B cell (primary cell): ENCODE measurements around the gene SMARCA4. TPM values are rescaled to one million over a fixed set of nuclear protein-coding genes. Genes with fewer than 3 reads are reported as not detected.

ENCODE experiments used
- ATAC-seq: fragments of 200-7000 bp; cut with Tn5 transposase; one replicate; pipeline ENCODE4 v1.10.0; 2021; ENCODE audit warnings: low read depth, mild to moderate bottlenecking, moderate number of reproducible peaks, moderate library complexity
- CTCF ChIA-PET: fragments of 350-600 bp; sonication (Branson Sonifier 250); formaldehyde crosslinking; loops from one replicate; lab custom pipeline; 2021; ENCODE audit warnings: antibody characterized with exemption, inconsistent platforms; lab: Charles Lee
- POLR2A ChIA-PET: fragments of 350-600 bp; sonication (Branson Sonifier 250); formaldehyde crosslinking; loops from one replicate; lab custom pipeline; 2021; ENCODE audit warnings: antibody characterized with exemption; lab: Charles Lee
- DNase-seq: peaks from one replicate; pipeline ENCODE4 v3.0.0; 2013
- H2AFZ ChIP-seq: 2 replicates; pipeline ENCODE4 v1.6.1; 2012; ENCODE audit warnings: mild to moderate bottlenecking, low read depth, low read length; ENCODE audit not compliant: insufficient read depth, poor library complexity, severe bottlenecking
- H3K27ac ChIP-seq, 2 donors: 1 replicate in 1 of 2; 2 replicates in 1 of 2; pipeline ENCODE4 v1.5.1; 2012 to 2013; ENCODE audit warnings: low read length in 2 of 2, mild to moderate bottlenecking in 2 of 2, moderate library complexity in 1 of 2
- H3K27me3 ChIP-seq, 4 experiments: fragments of 200-600 bp in 1 of 4; sonication (generic) in 1 of 4; replicated peaks in 1 of 4; 1 replicate in 2 of 4; 2 replicates in 2 of 4; pipeline versions ENCODE4 v1.6.1 to v1.7.0; 2013 to 2016; ENCODE audit warnings: low read length in 3 of 4, mild to moderate bottlenecking in 2 of 4, mixed read lengths in 1 of 4, moderate library complexity in 1 of 4; ENCODE audit not compliant: insufficient read depth in 4 of 4, control insufficient read depth in 3 of 4; ENCODE audit errors: control extremely low read depth in 1 of 4
- H3K36me3 ChIP-seq, 2 experiments: replicated peaks in 1 of 2; 1 replicate in 1 of 2; 2 replicates in 1 of 2; pipeline versions ENCODE4 v1.6.1 to v1.7.1; 2013; ENCODE audit warnings: low read length in 1 of 2; ENCODE audit not compliant: insufficient read depth in 2 of 2, control insufficient read depth in 1 of 2; ENCODE audit errors: control extremely low read depth in 1 of 2, extremely low read depth in 1 of 2
- H3K4me1 ChIP-seq, 2 donors: fragments of 200-600 bp in 1 of 2; sonication (generic) in 1 of 2; 1 replicate in 1 of 2; 2 replicates in 1 of 2; pipeline versions ENCODE4 v1.5.1 to v1.6.1; 2013 to 2017; ENCODE audit warnings: low read length in 2 of 2; ENCODE audit not compliant: control insufficient read depth in 2 of 2, insufficient read depth in 2 of 2
- H3K4me2 ChIP-seq: replicated peaks from 2 replicates; pipeline ENCODE3; 2012; ENCODE audit warnings: mild to moderate bottlenecking, low read depth, low read length; ENCODE audit not compliant: poor library complexity, severe bottlenecking
- H3K4me3 ChIP-seq, 5 experiments: fragments of 200-600 bp in 1 of 5; sonication (generic) in 1 of 5; 1 replicate in 3 of 5; 2 replicates in 2 of 5; pipeline versions ENCODE4 v1.5.1 to v1.7.0; 2011 to 2016; ENCODE audit warnings: low read length in 4 of 5, mild to moderate bottlenecking in 4 of 5, low read depth in 2 of 5, control low read depth in 1 of 5, moderate library complexity in 1 of 5; ENCODE audit not compliant: insufficient read depth in 1 of 5; ENCODE audit errors: control extremely low read depth in 1 of 5, extremely low read depth in 1 of 5
- H3K79me2 ChIP-seq: fragments of 200-600 bp; sonication (generic); one replicate; pipeline ENCODE4 v1.6.0; 2016; ENCODE audit warnings: low read length; ENCODE audit not compliant: control insufficient read depth, insufficient read depth
- H3K9ac ChIP-seq: fragments of 200-600 bp; sonication (generic); 2 replicates; pipeline ENCODE4 v1.6.1; 2017; ENCODE audit warnings: mild to moderate bottlenecking, low read length, moderate library complexity
- H3K9me3 ChIP-seq, 3 donors: one replicate each; pipeline versions ENCODE4 v1.6.1 to v1.7.1; 2013; ENCODE audit warnings: low read length in 2 of 3; ENCODE audit not compliant: control insufficient read depth in 2 of 3, insufficient read depth in 1 of 3; ENCODE audit errors: control extremely low read depth in 1 of 3
- H4K20me1 ChIP-seq: 2 replicates; pipeline ENCODE4 v1.6.0; 2012; ENCODE audit warnings: mild to moderate bottlenecking, low read length; ENCODE audit not compliant: insufficient read depth, control insufficient read depth, poor library complexity, severe bottlenecking
- H3K27ac Mint-ChIP-seq: one replicate; pipeline ENCODE4 v1.8.0; 2021; ENCODE audit warnings: mixed read lengths
- H3K27me3 Mint-ChIP-seq: one replicate; pipeline ENCODE4 v1.8.0; 2021; ENCODE audit warnings: mixed read lengths
- H3K4me1 Mint-ChIP-seq: one replicate; pipeline ENCODE4 v1.8.0; 2021; ENCODE audit warnings: mixed read lengths
- H3K4me3 Mint-ChIP-seq: one replicate; pipeline ENCODE4 v1.8.0; 2021; ENCODE audit warnings: mixed read lengths
- H3K9me3 Mint-ChIP-seq: one replicate; pipeline ENCODE4 v1.8.0; 2022; ENCODE audit warnings: mixed read lengths; ENCODE audit not compliant: insufficient read depth
- EZH2 ChIP-seq: IDR thresholded peaks from 2 replicates; pipeline ENCODE4 v1.6.1; 2012; ENCODE audit warnings: borderline replicate concordance, low read depth, mild to moderate bottlenecking, moderate library complexity, low read length; ENCODE audit not compliant: insufficient read depth, poor library complexity, severe bottlenecking
- WGBS: methylation state at CpG from one replicate; pipeline ENCODE4 v1.1.5; 2013; ENCODE audit warnings: missing lambda C conversion rate; ENCODE audit not compliant: insufficient coverage; 5-methylcytosine and 5-hydroxymethylcytosine counted together
- intact Hi-C: fragments of 100-400 bp; cut with micrococcal nuclease; formaldehyde crosslinking; loops from one replicate; pipeline ENCODE4 v1.10.0; 2022
- polyA plus RNA-seq: library from polyadenylated mRNA; depleted of rRNA; stranded (reverse); fragments of >200 nt; gene quantifications from 2 replicates; pipeline ENCODE4 v1.2.3, GENCODE V29; 2012
- total RNA-seq, 2 donors: library from RNA; stranded (reverse); fragments of 120-200 nt in 1 of 2; gene quantifications; 1 replicate in 1 of 2; 2 replicates in 1 of 2; pipeline versions ENCODE4 v1.2.3 to v1.2.4, GENCODE V29; 2013 to 2022
- TF ChIP-seq, protein P1 (sequence below): fragments of 200-600 bp; IDR thresholded peaks from one replicate; pipeline ENCODE4 v1.8.0; 2022; ENCODE audit warnings: antibody characterized with exemption, mild to moderate bottlenecking

The SMARCA4 gene
- total and polyA plus RNA-seq, 2 donors (not counting 1 experiment from before 2014, with no cell fraction given): 49.7 to 82.3 TPM

GRCh38 chr19:11033251-11033650, 72.4 kb downstream of the SMARCA4 start:
- Mint-ChIP-seq H3K4me3 (no peak overlapping the region), H3K27ac (no peak overlapping the region), H3K27me3 (peaks cover under 1% of the 10 kb centered on the region), H3K4me1 (peaks cover 18% of the 10 kb centered on the region), H3K9me3 (no peaks in the 10 kb centered on the region)
- Histone ChIP-seq H3K36me3 (peaks cover 3 to 81% of the 10 kb centered on the region in 2 experiments), H3K27ac (no peak overlapping the region), H3K9ac (no peak overlapping the region), H2AFZ (no peak overlapping the region), H3K27me3 (peaks cover 0 to 10% (median 0%) of the 10 kb centered on the region in 4 experiments), H3K79me2 (peaks cover under 1% of the 10 kb centered on the region), H3K4me1 (peaks cover 11 to 26% of the 10 kb centered on the region in 2 donors), H4K20me1 (peaks cover 29% of the 10 kb centered on the region), H3K9me3 (peaks cover 0 to 3% (median 0%) of the 10 kb centered on the region in 3 donors), H3K4me3 (no peak overlapping the region), H3K4me2 (no peak overlapping the region)
- TF ChIP-seq, protein P1, sequence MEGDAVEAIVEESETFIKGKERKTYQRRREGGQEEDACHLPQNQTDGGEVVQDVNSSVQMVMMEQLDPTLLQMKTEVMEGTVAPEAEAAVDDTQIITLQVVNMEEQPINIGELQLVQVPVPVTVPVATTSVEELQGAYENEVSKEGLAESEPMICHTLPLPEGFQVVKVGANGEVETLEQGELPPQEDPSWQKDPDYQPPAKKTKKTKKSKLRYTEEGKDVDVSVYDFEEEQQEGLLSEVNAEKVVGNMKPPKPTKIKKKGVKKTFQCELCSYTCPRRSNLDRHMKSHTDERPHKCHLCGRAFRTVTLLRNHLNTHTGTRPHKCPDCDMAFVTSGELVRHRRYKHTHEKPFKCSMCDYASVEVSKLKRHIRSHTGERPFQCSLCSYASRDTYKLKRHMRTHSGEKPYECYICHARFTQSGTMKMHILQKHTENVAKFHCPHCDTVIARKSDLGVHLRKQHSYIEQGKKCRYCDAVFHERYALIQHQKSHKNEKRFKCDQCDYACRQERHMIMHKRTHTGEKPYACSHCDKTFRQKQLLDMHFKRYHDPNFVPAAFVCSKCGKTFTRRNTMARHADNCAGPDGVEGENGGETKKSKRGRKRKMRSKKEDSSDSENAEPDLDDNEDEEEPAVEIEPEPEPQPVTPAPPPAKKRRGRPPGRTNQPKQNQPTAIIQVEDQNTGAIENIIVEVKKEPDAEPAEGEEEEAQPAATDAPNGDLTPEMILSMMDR: no peak
- TF ChIP-seq EZH2: no peak
- ChIA-PET CTCF (interaction anchor here (5.7 kb wide), 1 partner anchor 94 kb away, joined by 179 read pairs; no protein-coding TSS in a partner anchor), POLR2A (interaction anchor here (0.6 kb wide), 1 partner anchor 92 kb away, joined by 8 read pairs; no protein-coding TSS in a partner anchor)
- ATAC-seq: no peak
- DNase-seq: no peak
- 98% methylated on average over 16 of the region's 22 CpGs for WGBS
- intact Hi-C loops: no loop called here

DNA sequence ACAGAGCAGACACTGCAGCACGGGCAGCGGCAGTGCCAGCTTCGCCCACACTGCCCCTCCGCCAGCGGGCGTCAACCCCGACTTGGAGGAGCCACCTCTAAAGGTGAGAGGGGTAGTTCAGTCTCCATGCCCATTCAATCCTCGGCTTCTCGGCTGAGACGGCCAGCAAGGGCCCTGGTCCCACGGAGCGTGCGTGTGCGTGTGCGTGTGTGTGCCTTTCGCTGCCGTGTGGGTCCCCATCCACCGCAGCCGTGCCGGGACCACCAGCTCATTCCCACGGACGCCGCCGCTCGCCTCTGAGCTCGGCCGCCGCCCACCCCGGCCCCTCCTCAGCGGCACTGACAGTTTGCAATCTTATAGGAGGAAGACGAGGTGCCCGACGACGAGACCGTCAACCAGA, 72.9 kb downstream of the SMARCA4 start:
- Histone ChIP-seq H3K4me3 (no peak overlapping the region), H3K9me3 (peaks cover 0 to 6% (median 0%) of the 10 kb centered on the region in 3 donors), H3K4me2 (no peak overlapping the region), H3K27me3 (peaks cover 0 to 14% (median 0%) of the 10 kb centered on the region in 4 experiments), H3K79me2 (peaks cover 5% of the 10 kb centered on the region), H4K20me1 (peaks cover 34% of the 10 kb centered on the region), H3K4me1 (peaks cover 11 to 26% of the 10 kb centered on the region in 2 donors), H3K9ac (no peak overlapping the region), H3K36me3 (peaks cover 3 to 80% of the 10 kb centered on the region in 2 experiments), H3K27ac (no peak overlapping the region), H2AFZ (no peak overlapping the region)
- H3K4me1 Mint-ChIP-seq: peaks cover 18% of the 10 kb centered on the region
- WGBS: 97% methylated on average over 35 of the region's 35 CpGs
- ChIA-PET POLR2A (interaction anchor here (0.6 kb wide), 1 partner anchor 92 kb away, joined by 8 read pairs; no protein-coding TSS in a partner anchor), CTCF (interaction anchor here (1.1 to 5.7 kb wide), 2 partner anchors 92 to 94 kb away, joined by 4 to 179 read pairs; no protein-coding TSS in a partner anchor)
- H3K27me3 Mint-ChIP-seq: peaks cover 6% of the 10 kb centered on the region
- H3K27ac Mint-ChIP-seq: no peak overlapping the region
- H3K9me3 Mint-ChIP-seq: no peaks in the 10 kb centered on the region
- H3K4me3 Mint-ChIP-seq: no peak overlapping the region
- DNase-seq (no peak), ATAC-seq (no peak)
- no peak for TF ChIP-seq EZH2
- TF ChIP-seq, protein P1: no peak
- intact Hi-C loops: no loop called here
